GM18951 (cell line): Measurements from ENCODE around the gene HMG20B.

Experiments used
- POLR2A ChIP-seq: IDR thresholded peaks from 4 replicates; pipeline ENCODE4 v1.6.1; 2011; ENCODE audit warnings: mild to moderate bottlenecking; ENCODE audit not compliant: insufficient read length, insufficient read depth; ENCODE audit errors: extremely low read depth
- in situ Hi-C: fragments of 300-500 bp; cut with MboI; formaldehyde crosslinking; loops from one replicate; pipeline ENCODE4 v1.12.0; 2022; ENCODE audit warnings: low sequenced_read_pairs, mixed read lengths, inconsistent platforms; ENCODE audit not compliant: unreplicated experiment

HMG20B gene

DNA sequence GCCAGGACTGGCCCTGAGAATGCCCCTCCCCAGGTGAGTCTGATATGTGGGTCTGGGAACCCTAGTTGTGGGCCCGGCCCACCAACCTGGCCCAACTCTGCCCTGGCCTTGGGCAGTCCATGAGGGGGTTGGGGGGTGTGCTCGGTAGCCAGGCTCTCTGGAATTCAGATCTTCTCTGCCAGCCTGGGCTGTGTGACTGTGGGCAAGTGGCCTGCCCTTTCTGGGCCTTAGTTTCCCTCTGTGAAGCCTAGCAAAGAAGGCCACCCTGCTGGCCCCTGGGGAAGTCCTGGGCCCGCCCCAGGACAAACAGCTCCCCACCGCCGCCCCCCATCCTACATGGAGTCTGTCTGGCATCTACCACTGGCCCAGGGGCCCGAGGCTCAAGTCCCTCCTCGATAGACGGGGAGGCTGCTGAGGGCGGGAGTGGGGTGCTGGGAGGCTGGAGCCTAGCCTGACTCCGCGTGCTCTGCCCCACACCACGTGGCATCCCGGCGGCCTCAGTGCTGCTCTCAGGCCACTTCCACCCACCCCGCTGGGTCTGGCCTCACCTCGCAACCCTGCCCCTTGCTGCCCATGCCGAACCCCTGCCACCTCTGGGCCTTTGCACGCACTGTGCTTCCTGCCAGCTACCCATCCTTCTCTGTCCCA, 42.2 kb downstream of the HMG20B start:
- in situ Hi-C loops, result no loop called here
- TF ChIP-seq POLR2A, result no peak

DNA sequence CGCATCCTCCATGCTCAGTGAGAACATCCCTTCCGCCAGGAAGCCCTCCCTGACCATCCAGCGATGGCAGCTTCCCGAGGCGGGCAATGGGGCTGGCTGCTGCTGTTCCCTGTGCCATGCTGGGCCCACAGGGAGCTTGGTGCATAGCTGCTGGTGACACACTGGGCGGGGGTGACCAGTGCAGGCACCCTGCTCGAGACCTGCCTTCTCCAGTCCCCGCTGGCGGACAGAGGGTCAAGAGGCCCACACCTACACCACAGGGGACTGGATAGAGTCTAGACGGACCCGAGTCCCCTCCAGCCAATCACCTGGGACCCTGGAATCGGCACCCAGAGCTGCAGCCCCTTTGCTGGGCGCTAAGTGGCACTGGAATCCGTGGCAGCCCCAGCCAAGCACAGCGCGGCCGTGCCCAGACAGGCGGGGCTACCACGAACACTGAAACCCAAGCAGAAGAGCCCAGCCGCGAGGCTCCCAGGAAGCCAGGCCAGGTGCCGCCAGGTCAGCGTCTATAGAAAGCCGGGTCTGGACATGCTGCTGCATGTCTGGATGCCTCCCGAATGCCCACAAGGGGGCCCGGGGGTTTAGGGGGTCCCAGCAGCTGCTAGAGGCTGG, 42.9 kb downstream of the HMG20B start:
- in situ Hi-C loops, result no loop called here
- TF ChIP-seq POLR2A, result no peak

DNA sequence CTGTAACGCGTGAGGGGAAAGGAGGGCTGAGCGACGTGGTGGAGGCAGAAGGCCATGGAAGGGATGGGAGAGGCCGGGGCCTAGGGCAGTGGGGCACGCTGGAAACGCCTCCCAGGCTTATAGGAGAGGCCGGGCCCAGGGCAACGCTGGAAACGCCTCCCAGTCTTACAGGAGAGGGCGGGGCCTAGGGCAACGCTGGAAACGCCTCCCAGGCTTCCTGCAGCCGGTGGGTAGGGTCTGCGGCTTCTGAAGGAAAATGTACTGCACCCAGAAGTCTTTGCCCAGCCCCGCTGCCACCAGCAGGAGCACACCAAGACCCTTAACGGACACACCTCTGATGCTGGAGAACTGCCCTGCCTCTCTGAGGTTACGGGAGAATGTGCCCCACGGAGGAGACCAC, 44.7 kb downstream of the HMG20B start:
- TF ChIP-seq POLR2A, result no peak
- in situ Hi-C loops, result no loop called here

DNA sequence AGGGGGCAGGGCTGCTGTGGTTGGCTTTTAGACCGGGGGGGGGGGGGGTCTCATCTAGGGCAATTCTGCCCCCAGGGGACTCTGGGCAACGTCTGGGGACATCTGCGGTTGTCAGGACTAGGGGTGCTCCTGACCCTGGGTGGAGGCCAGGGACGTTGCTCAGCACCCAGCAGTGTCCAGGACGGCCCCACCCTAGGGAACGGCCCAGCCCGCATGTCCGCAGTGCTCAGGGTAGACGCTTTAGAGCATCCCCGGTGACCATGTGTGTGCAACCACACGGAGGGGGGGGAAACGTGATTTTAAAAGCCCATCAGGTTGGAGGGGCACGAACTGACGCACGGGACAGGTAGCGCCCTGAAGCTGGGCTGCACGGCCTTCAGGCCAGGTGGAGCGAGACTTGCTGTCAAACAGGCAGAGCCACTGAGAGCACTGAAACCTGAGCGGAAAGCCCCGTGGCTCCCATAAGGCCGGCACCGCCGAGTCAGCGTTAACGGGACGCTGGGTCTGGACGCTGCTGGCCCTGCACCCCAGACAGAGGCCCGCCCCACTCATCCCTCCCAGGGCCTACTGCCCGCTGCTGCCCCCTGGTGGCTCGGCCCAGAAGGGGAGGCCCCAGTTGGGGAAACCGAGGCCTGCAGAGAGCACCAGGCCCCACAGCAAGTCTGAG, 45.5 kb downstream of the HMG20B start:
- no peak for TF ChIP-seq POLR2A
- in situ Hi-C loops, result no loop called here

DNA sequence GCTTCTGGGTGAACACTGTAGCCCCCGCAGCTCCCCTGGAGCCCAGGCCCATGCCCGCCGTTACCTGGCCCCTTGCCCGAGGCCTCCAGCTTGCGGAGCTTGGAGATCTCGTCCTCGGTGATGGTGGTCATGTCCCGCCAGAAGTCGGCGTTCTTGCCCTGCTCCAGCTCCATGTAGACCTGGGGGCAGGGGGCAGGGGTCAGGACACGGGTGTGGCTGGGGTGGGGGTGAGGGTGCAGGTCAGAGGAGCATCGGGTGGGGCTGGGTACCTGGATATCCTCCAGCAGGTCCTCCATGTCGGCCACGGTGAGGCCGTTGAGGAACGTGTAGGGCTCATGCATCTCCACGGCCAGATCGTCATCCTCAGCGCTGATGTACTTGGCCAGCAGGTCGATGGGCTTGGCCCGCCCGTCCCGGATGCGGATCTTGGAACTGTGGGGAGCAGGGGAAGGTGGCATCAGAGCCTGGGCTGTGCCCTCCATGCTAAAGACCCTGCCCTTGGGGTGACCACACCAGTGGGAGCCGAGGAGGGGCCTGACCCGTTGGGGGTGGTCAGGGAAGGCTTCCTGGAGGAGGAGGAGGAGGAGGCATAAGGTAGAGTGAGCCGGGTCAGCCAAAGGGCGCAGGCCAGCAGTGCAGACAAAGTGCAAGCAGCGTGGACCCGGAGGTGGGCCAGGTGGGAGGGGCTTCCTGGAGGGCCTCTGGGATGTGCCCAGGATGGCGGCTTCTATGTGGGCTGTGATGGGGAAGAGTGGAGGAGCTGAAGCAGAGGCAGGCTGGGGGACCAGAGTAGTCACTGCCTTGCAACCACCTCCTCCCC, 46.3 kb downstream of the HMG20B start:
- in situ Hi-C loops, result no loop called here
- TF ChIP-seq POLR2A, result no peak

DNA sequence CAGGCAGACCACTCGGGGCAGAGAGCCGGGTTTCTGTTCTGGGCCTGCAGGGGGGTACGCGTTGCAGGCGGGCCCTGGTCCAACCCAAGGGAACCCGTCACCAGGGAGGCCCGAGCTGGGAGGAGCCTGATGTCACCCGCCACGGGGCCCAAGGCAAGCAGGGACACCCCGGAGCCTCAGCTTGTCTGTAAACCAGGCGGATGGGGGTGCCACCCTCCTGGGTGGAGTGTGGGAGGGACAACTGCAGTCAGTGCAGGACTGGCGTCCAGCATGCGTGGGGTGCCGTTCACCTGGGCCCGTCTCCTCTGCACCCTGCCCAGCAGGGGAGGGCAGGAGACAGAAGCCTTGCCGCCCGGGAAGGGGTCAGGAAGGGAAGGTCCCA, 46.9 kb downstream of the HMG20B start:
- no peak for TF ChIP-seq POLR2A
- in situ Hi-C loops, result no loop called here

DNA sequence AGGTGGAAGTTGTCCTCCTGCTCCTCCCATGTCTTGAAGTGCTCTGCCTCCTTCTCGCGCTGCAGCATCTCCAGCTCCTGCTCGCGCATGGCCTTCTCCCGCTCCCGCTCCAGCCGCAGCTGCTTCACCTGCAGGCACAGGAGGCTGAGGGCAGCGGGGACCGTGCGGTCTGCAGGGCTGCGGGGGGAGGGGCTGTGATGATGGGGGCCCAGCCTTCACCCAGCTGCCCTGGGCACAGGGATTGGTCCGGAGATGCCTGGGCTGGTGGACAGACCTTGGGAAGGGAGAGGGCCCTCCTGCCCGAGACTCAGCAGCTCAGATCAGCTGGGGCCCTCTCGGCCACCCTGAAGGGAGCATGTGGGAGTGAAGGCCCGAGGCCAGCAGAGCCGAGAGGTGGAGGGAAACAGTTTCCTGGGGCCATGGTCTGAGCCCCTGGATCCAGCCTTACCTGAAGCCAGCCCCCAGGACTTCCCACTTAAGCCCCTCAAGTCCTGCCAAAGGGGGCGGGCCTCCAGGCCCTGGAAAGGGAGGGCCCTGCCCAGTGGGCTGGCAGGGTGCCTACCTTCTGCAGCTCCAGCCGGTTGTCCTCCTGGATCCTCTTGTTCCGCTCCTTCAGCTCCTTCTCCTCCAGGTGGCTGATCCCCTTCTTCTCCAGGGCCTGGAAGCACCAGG, 47.5 kb downstream of the HMG20B start:
- in situ Hi-C loops, result no loop called here
- no peak for TF ChIP-seq POLR2A

DNA sequence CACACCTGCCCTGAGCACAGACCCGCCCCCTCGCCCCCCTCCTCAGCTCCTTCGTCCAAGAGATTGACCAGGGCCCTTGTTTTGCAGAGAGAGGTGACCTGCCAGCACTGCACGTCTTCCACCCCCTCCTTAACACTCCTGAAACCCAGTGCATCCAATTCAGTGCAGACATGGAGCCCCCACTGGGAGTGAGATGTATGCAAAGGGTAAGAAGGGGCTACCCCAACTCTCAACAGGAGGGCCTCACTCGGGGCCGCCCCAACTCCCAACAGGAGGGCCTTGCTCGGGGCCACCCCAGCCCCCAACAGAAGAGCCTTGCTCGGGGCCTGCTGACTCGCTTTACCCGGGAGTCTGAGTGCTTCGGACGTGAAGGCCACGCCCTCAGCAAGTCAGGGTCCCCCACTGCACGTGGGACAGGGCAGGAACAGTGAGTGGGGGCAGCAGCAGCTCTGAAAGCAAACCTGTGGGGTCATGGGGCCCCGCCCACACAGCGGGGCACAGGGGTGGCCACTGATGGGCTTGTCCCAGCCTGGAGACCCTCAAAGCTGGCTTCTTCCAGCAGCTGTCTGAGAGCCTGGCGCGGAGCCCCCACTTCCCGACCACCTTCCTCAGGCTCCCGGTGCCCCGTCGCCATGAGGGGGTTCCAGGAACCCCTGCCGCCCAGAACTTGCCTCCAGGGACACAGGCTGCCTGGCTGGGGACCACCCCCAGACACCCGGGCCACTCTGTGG, 48.2 kb downstream of the HMG20B start:
- no peak for TF ChIP-seq POLR2A
- in situ Hi-C loops, result no loop called here

DNA sequence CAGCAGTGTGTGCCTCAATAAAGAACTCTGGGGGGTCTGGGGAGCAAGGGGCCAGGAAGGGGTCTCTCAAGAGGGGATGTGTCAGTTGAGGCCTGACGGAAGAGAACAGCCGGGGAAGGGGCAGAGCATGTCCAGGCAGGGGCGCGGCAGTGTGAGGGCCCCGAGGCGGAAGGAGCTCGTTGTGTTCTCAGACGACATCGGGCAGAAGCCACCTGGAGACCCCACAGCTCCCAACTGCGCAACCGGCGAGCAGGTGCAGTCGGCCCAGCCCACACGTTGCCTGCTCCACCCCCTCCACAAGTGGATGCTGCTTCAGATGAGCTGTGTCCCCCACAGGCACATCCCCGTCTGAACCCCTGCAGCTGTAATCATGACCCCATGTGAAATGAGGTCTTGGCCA, 48.9 kb downstream of the HMG20B start:
- in situ Hi-C loops, result no loop called here
- no peak for TF ChIP-seq POLR2A

DNA sequence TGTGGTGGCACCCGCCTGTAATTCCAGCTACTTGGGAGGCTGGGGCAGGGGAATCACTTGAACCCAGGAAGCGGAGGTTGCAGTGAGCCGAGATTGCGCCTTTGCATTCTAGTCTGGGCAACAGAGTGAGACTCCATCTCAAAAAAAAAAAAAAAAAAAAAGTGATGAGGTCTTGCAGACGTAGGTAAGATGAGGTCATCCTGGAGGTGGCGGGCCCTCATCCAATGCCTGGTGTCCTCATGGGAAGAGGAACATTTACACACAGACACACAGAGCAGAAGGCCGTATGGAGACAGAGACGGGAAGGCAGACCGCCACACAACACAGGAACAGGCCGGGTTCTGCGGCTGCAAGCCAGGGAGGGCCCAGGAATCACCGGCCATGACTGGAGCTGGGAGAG, 49.5 kb downstream of the HMG20B start:
- in situ Hi-C loops, result no loop called here
- TF ChIP-seq POLR2A, result no peak

DNA sequence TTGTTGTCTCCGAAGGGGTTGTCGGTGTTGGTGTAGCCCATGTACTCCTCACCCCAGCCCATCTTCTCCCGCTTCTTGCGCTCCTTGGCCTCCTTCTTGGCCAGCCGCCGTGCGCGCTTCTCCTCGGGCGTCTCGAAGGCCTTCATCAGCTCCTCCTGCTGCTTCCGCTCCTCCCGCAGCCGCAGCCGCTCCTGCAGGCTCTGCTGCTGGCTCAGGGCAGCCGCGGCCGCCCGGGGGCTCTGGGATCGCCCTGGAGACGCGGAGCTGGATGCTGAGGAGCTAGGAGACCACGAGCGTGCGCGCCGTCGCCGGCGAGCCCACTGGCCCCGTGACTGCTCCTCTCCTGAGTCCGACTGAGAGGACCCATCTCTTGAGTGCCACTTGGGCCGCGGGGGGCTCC, 51.0 kb downstream of the HMG20B start:
- in situ Hi-C loops, result no loop called here
- TF ChIP-seq POLR2A, result no peak

DNA sequence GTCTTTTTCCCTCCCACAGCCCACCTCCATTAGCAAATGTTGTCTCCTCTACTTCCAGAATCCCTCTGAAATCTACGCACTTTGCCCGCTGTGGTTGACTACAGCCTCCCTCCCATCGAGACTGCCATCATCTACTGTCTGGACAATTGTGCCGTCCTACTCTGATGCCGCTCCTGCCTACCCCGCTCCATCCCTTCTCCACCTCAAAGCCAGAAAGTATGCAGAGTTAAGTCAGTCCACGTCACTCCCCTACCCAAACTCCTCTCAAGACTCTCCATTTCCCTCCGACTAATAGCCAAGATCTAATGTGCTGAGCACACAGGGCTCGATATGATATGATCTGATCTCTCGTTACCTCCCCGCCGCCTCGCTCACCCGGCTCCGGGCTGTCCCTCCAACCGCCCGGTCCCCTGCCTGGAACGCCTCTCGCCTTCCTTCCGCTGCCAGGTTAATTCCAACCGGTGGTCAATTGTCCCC, 53.3 kb downstream of the HMG20B start:
- no peak for TF ChIP-seq POLR2A
- in situ Hi-C loops, result no loop called here
